Endothelial cell (in vitro differentiated cells): Measurements from ENCODE around the gene MAPKBP1. TPM values are rescaled to one million over a fixed set of nuclear protein-coding genes. Genes with fewer than 3 reads are reported as not detected.

Source experiments
- DNase-seq: peaks from one replicate; pipeline ENCODE4 v3.0.0; 2021; ENCODE audit warnings: low spot score
- H3K27ac Mint-ChIP-seq: one replicate; pipeline ENCODE4 v1.8.0; 2021; ENCODE audit warnings: mixed read lengths, inconsistent platforms; ENCODE audit not compliant: unreplicated experiment
- H3K27me3 Mint-ChIP-seq: one replicate; pipeline ENCODE4 v1.8.0; 2021; ENCODE audit warnings: mild to moderate bottlenecking, moderate library complexity, mixed read lengths, inconsistent platforms; ENCODE audit not compliant: unreplicated experiment
- H3K36me3 Mint-ChIP-seq: one replicate; pipeline ENCODE4 v1.8.0; 2021; ENCODE audit warnings: mild to moderate bottlenecking, low read depth, mixed read lengths, inconsistent platforms; ENCODE audit not compliant: unreplicated experiment
- H3K4me1 Mint-ChIP-seq: one replicate; pipeline ENCODE4 v1.8.0; 2021; ENCODE audit warnings: mild to moderate bottlenecking, mixed read lengths, inconsistent platforms; ENCODE audit not compliant: unreplicated experiment
- H3K4me3 Mint-ChIP-seq: one replicate; pipeline ENCODE4 v1.8.0; 2021; ENCODE audit warnings: mild to moderate bottlenecking, mixed read lengths, inconsistent platforms; ENCODE audit not compliant: unreplicated experiment
- H3K9me3 Mint-ChIP-seq: one replicate; pipeline ENCODE4 v1.8.0; 2021; ENCODE audit warnings: mixed read lengths, inconsistent platforms; ENCODE audit not compliant: unreplicated experiment
- total RNA-seq: library from RNA; stranded (reverse); fragmentation: NEBNext Ultra II Directional; extraction: Animal tissue kit (Norgen Biotek cat#: 25700); gene quantifications from one replicate; pipeline ENCODE4 v1.2.1, GENCODE V29; 2021; ENCODE audit not compliant: unreplicated experiment
- TF ChIP-seq, protein P1 (sequence below): fragments of 200-600 bp; sonication (generic); IDR thresholded peaks from one replicate; pipeline ENCODE4 v1.5.0; 2021; ENCODE audit warnings: antibody characterized with exemption; ENCODE audit not compliant: unreplicated experiment

MAPKBP1 gene
- total RNA-seq, 1 donor from 2014 or later = 36.2 TPM

DNA sequence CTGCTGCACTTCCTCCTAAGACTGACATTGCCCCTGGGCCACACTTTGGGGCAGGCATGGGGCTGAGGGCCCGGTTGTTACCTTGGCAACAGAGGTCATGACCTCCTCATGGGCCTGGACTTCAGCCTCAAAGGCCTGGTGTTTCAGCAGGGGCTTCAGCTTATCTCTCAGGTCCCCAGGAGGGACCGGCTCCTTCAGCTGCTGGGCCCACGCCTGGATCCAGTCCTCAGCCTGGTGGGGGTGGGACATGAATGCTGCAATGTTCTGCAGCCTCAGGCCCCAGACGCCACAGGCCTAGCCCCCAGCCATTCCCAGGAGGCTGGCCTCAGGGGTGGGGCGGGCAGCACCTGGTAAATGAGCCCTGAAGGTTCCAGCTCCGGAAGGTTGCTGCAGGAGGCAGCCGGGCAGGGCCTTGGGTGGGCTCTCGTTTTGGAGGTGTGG is 92.0 kb downstream of the MAPKBP1 start:
- DNase-seq = no peak
- Mint-ChIP-seq H3K9me3 (no peaks in the 10 kb centered on the region), H3K27ac (no peak overlapping the region), H3K4me3 (no peak overlapping the region), H3K27me3 (peaks cover 10% of the 10 kb centered on the region), H3K4me1 (no peaks in the 10 kb centered on the region), H3K36me3 (peaks cover 12% of the 10 kb centered on the region)
- TF ChIP-seq, protein P1, sequence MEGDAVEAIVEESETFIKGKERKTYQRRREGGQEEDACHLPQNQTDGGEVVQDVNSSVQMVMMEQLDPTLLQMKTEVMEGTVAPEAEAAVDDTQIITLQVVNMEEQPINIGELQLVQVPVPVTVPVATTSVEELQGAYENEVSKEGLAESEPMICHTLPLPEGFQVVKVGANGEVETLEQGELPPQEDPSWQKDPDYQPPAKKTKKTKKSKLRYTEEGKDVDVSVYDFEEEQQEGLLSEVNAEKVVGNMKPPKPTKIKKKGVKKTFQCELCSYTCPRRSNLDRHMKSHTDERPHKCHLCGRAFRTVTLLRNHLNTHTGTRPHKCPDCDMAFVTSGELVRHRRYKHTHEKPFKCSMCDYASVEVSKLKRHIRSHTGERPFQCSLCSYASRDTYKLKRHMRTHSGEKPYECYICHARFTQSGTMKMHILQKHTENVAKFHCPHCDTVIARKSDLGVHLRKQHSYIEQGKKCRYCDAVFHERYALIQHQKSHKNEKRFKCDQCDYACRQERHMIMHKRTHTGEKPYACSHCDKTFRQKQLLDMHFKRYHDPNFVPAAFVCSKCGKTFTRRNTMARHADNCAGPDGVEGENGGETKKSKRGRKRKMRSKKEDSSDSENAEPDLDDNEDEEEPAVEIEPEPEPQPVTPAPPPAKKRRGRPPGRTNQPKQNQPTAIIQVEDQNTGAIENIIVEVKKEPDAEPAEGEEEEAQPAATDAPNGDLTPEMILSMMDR = no peak

DNA sequence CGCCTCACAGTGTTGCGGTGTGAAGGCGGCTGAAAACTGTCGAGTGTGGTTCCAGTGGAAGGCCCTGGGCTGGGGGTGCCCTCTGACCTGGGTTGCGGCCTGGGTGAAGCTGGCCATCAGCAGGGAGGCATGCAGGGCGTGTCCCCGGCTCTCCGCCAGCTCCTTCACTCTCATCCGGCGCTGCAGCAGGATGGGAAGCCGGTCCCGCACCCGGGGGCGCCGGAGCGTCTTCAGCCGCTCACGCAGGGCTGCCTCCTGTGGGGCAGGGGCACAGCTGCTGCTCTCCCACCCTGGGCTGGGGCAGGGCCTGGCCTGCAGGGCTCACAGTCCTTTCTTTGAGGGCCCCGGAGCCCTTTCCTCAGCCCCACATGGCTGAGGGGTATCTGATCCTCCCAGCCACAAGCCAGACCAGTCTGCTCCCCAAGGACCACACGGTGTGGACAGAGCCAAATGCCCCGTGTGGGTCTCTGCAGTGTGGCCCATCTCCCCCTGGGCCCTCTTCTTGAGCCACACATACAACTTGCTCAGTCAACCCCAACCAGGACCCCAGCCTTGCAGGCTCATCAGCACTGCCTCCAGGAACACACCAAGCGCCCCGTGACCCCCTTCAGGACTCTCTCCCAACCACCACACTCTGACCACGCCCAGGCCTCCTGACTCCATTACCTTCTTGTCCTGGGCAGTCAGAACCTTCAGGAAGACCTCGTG is 92.7 kb downstream of the MAPKBP1 start:
- TF ChIP-seq, protein P1 = no peak
- no peak overlapping the region for H3K27ac Mint-ChIP-seq
- no peak overlapping the region for H3K4me3 Mint-ChIP-seq
- DNase-seq = no peak
- H3K27me3 Mint-ChIP-seq = peaks cover 9% of the 10 kb centered on the region
- peaks cover 12% of the 10 kb centered on the region for H3K36me3 Mint-ChIP-seq
- no peaks in the 10 kb centered on the region for H3K9me3 Mint-ChIP-seq
- H3K4me1 Mint-ChIP-seq = no peaks in the 10 kb centered on the region

DNA sequence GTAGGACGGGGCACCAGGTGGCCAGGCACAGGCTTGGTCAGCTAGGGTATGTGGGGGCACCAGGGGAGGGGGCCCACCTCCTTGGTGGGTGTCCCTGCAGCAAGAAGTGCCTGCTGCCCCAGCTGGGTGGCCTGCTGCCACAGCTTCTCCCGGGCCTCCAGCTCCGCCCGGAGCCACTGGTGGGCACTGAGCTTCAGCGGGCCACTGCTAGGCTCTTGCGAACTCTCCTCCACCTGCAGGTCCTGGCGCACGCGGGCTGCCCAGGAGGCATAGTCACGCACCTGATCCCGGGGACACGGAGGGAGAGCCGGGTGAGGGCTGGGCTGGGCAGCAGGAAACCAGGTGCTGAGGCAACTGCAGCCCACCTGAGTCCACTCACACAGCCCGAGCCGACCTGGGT is 94.0 kb downstream of the MAPKBP1 start:
- Mint-ChIP-seq H3K27me3 (peaks cover 9% of the 10 kb centered on the region), H3K9me3 (no peaks in the 10 kb centered on the region), H3K4me3 (no peak overlapping the region), H3K36me3 (peaks cover 16% of the 10 kb centered on the region), H3K4me1 (no peaks in the 10 kb centered on the region), H3K27ac (no peak overlapping the region)
- no peak for DNase-seq
- TF ChIP-seq, protein P1 = no peak

DNA sequence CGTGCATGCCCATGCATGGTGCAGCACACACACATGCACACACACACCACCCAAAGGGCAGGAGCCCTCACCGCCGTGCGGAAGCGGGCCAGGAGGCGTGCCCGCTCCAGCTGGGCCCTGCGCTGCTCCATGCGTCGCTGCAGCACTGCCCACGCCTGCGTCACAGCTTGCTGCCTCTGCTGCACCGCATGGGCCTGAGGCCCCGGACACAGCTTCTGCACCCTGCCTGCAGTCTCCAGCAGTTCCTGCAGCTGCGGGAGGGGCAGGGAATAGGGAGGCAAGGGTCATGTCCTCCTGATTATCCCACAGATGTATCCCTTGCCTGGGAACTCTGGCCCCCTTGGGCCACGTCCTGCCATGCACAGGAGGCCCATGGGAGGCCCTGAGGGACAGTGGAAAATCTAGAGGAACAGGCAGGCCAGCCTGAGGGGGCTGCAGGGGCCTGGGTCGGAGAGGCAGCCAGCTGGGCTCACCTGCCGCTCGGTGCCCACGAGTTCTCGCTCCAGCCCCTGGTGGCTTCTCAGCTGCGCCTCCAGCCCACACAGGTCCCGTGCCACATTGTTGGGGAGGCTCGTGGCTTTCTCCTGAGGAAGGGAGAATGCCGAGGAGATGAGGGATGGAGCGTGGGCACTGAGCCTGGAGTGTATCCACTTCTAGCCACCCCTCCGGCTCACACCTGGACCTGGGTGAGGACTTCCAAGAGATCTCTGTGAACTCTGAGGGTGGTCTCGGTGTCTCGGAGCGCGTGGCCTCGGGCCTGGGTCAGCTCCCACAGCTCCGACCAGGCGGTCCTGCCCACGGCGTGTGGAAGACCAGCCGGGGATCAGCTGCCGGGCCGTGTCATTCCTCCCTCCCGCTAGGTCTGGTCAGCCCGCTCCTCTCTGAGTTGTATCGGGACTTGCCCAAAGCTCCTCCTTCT is 95.7 kb downstream of the MAPKBP1 start:
- Mint-ChIP-seq H3K27ac (no peak overlapping the region), H3K9me3 (no peaks in the 10 kb centered on the region), H3K4me3 (no peak overlapping the region), H3K27me3 (peaks cover 11% of the 10 kb centered on the region), H3K36me3 (peaks cover 22% of the 10 kb centered on the region), H3K4me1 (no peaks in the 10 kb centered on the region)
- TF ChIP-seq, protein P1 = no peak
- no peak for DNase-seq

DNA sequence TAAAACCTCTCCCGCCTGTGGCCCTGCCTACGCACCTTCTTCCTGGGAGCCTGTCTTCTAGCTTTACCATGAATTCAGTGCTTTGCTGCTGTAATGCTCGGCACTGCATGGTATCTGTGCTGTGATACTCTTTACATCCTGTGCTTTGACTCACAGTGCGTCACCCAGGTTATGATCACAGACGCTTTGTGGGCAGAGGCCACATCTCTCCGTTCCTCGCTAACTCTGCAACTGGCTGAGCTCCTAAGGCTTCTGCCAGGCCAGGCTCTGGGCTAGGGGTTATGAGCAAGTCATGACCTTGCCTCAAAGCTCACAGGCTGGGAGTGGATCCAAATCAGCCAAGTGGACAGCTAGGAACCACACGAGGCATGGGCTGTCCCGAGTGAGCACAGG is 96.4 kb downstream of the MAPKBP1 start:
- TF ChIP-seq, protein P1 = no peak
- no peak overlapping the region for H3K4me3 Mint-ChIP-seq
- no peak for DNase-seq
- peaks cover 7% of the 10 kb centered on the region for H3K27me3 Mint-ChIP-seq
- no peaks in the 10 kb centered on the region for H3K9me3 Mint-ChIP-seq
- peaks cover 22% of the 10 kb centered on the region for H3K36me3 Mint-ChIP-seq
- H3K4me1 Mint-ChIP-seq = no peaks in the 10 kb centered on the region
- no peak overlapping the region for H3K27ac Mint-ChIP-seq
